Mucosa of descending colon (tissue), 3 donors: Measurements from ENCODE around the gene BMP4. TPM values are rescaled to one million over a fixed set of nuclear protein-coding genes. Genes with fewer than 3 reads are reported as not detected.

Experiments
- ATAC-seq: fragments of 200-7000 bp; cut with Tn5 transposase; one replicate; pipeline ENCODE4 v1.9.1; 2020; ENCODE audit warnings: mild to moderate bottlenecking, moderate library complexity
- DNase-seq, 3 donors: peaks; one replicate each; pipeline ENCODE4 v3.0.0-alpha.2; 2020
- H3K36me3 ChIP-seq: fragments of 200-600 bp; one replicate; pipeline ENCODE4 v1.8.0; 2021; ENCODE audit warnings: low read depth, mild to moderate bottlenecking
- H3K4me1 ChIP-seq: fragments of 200-600 bp; one replicate; pipeline ENCODE4 v1.8.0; 2021; ENCODE audit warnings: low read depth, mild to moderate bottlenecking
- H3K4me3 ChIP-seq: fragments of 200-600 bp; one replicate; pipeline ENCODE4 v1.8.0; 2021; ENCODE audit warnings: mild to moderate bottlenecking
- H3K9me3 ChIP-seq: fragments of 200-600 bp; one replicate; pipeline ENCODE4 v1.8.0; 2021; ENCODE audit warnings: mild to moderate bottlenecking
- intact Hi-C, 2 donors: fragments of 100-400 bp; cut with DNase I in 1 of 2; cut with micrococcal nuclease in 1 of 2; formaldehyde crosslinking; loops; one replicate each; pipeline versions ENCODE4 v1.11.0 to v1.11.1; 2022; cut with DNase I, micrococcal nuclease
- total RNA-seq, 3 donors: library from RNA; stranded (reverse); fragmentation: NEBNext Ultra II Directional in 2 of 3; extraction: Animal tissue kit (Norgen Biotek cat#: 25700) in 2 of 3; gene quantifications; one replicate each; pipeline versions ENCODE4 v1.2.1 to v1.2.4, GENCODE V29; 2021 to 2023
- TF ChIP-seq, protein P1 (sequence below): fragments of 200-600 bp; IDR thresholded peaks from one replicate; pipeline ENCODE4 v1.8.0; 2022; ENCODE audit warnings: antibody characterized with exemption, mild to moderate bottlenecking
- donor health status: DM: no; HTN: no; CAD: no; lungs with moderate emphysema.
- donor health status: DM: no; HTN: no; CAD: no.
- donor health status: DM: no; HTN: yes; CAD: no.

The BMP4 gene
- total RNA-seq, 3 donors from 2014 or later: 8.1 to 16.0 (median 15.6) TPM

DNA sequence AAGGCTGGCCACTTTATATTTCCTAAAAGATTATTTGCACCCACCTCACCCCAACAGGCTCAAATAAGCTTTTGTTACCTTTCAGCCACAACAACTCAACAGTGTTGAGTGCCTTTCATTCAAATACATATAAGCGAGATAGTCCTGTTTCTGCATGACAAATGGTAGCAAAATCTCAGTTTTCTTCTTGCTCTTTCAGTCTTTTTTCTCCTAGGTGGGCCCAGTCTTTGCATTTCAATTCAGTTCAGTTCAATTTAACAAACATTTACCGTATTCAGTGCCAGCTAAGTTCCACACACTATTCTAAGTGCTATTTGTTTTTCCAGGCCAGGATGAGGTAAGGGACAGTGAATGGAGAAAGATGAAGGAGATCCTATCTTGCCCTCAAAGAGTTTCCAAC lies 25.9 kb upstream of the BMP4 start:
- no peak for DNase-seq
- H3K4me3 ChIP-seq: no peak overlapping the region
- H3K9me3 ChIP-seq: peaks cover 12% of the 10 kb centered on the region
- TF ChIP-seq, protein P1, sequence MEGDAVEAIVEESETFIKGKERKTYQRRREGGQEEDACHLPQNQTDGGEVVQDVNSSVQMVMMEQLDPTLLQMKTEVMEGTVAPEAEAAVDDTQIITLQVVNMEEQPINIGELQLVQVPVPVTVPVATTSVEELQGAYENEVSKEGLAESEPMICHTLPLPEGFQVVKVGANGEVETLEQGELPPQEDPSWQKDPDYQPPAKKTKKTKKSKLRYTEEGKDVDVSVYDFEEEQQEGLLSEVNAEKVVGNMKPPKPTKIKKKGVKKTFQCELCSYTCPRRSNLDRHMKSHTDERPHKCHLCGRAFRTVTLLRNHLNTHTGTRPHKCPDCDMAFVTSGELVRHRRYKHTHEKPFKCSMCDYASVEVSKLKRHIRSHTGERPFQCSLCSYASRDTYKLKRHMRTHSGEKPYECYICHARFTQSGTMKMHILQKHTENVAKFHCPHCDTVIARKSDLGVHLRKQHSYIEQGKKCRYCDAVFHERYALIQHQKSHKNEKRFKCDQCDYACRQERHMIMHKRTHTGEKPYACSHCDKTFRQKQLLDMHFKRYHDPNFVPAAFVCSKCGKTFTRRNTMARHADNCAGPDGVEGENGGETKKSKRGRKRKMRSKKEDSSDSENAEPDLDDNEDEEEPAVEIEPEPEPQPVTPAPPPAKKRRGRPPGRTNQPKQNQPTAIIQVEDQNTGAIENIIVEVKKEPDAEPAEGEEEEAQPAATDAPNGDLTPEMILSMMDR: no peak
- ATAC-seq: no peak
- no peaks in the 10 kb centered on the region for H3K36me3 ChIP-seq
- H3K4me1 ChIP-seq: no peaks in the 10 kb centered on the region
- intact Hi-C loops: no loop called here

DNA sequence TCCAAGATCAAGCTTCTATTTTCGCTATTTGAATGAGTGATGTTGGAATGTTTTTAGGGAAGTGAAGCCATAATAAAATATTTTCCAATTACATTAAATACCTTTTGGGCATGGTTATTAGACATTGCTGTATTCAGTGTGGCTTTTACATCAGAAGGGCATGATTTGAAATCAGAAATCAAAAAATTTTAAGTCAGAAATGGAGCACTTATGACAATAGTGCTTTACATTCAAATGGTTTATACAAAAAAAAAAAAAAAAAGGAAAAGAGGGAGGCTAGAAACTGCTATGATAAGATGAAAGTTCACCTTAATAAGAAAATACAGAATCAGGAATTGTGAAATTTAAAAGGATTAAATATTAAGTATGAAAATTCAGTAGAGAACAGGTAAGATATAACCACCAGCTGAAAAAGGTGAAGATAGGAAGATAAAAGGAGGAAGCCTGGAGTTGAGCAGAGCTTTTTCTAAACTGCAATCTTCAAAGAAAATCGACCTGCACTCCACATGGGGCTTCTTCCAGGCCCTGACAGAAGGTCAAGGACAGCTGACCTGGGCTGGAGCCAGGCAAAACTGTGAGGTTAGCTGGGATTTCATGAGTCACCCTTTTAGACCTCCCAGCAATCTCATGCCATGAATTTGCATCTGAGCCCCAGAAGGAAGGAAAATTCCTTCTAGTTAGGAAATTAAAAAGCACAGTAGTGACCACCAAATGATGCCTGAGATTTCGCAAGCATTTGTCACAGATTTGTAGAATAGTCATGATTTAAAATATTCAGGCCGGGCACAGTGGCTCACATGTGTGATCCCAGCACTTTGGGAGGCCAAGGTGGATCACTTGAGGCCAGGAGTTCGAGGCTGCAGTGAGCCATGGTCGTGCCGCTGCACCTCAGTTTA lies 23.4 kb upstream of the BMP4 start:
- Histone ChIP-seq H3K9me3 (peaks cover 5% of the 10 kb centered on the region), H3K4me3 (no peak overlapping the region), H3K4me1 (no peaks in the 10 kb centered on the region), H3K36me3 (no peaks in the 10 kb centered on the region)
- intact Hi-C loops: no loop called here
- DNase-seq (peak in 1 of 3 donors; percentile 29), ATAC-seq (no peak)
- TF ChIP-seq, protein P1: no peak

DNA sequence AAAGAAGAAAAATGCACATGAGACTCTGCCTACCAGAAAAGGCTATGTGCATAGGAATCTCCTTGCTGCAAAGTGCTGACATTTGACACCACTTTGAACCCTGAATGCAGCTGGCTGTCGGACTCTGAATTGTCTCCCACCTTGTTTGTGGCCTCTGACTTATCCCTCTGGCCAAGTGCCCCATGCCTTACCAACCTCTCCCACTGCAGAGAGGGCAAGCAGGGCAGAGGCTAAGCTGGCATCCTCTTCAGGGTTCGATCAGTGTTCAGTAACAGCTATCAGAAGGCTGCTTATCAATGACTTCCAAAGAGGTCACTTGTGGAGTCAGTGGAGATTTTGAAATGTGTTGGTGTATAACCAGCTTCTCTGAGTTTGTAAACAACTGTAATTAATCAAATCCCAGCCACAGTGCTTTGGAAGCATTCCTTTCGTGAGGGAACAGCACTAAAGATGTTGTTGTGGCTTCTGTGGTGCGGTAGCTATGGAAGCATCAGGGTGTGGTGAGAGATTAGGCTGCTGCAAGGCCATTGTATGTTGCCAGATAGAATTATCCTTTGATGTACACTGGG lies 22.6 kb upstream of the BMP4 start:
- Histone ChIP-seq H3K36me3 (no peaks in the 10 kb centered on the region), H3K9me3 (no peaks in the 10 kb centered on the region), H3K4me3 (no peak overlapping the region), H3K4me1 (no peaks in the 10 kb centered on the region)
- DNase-seq: no peak
- no peak for ATAC-seq
- intact Hi-C loops: no loop called here
- TF ChIP-seq, protein P1: no peak

DNA sequence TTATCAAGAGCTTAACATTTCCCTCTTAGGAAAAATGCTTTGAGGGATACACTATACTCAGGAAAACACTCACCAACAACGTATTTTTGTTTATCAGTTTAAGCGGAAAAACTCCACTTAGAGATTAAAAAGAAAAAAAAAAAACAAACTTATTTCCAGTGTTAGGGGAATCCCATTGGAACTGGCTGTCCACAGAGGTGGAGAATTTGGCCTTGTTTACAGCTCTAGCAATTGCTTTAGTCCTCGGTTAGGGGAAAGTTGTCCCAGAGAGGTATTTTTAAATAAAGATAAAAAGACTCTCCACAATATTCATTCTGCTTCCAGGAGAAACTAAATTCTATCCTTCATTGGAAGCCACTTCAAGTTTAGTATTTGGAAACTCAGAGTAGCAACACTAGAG lies 21.6 kb upstream of the BMP4 start:
- ATAC-seq (no peak), DNase-seq (no peak)
- intact Hi-C loops: no loop called here
- TF ChIP-seq, protein P1: no peak
- no peak overlapping the region for H3K4me3 ChIP-seq
- no peaks in the 10 kb centered on the region for H3K4me1 ChIP-seq
- H3K9me3 ChIP-seq: no peaks in the 10 kb centered on the region
- no peaks in the 10 kb centered on the region for H3K36me3 ChIP-seq

DNA sequence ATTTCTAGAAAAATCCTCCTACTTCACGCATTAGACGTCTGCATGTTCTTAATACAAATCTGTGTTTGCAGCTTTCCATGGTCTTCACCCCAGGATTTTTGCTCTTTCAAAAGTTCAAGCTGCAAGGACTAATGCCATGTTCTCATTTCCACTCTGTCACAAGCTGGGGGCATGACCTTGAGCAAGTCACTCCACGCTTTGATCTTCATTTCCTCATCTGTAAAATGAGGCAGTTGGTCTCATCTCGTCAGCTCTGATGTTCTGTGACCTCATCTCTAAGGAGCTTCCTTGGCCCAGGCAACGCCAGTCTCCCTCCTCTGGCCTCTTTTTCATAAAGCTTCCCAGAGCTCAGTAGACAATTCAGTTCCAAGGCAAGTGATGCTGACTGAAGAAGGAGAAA lies 18.8 kb upstream of the BMP4 start:
- H3K9me3 ChIP-seq: no peaks in the 10 kb centered on the region
- no peaks in the 10 kb centered on the region for H3K36me3 ChIP-seq
- H3K4me1 ChIP-seq: no peaks in the 10 kb centered on the region
- intact Hi-C loops: no loop called here
- ATAC-seq (no peak), DNase-seq (no peak)
- TF ChIP-seq, protein P1: no peak
- H3K4me3 ChIP-seq: no peak overlapping the region
